Measurements from ENCODE around the gene APOL3.

- TF ChIP-seq POLR2AphosphoS5 (IDR thresholded peaks at IDR 0.05; ENCODE audit: low read depth, low read length): no peak
- no peak for TF ChIP-seq POLR2A (IDR thresholded peaks at IDR 0.05; ENCODE audit: low read depth, low read length)
Measured at GRCh38 chr22:36156119-36156514, 4.4 kb downstream of the APOL3 start.
